Limb (tissue), 2 donors: ENCODE measurements around the gene ZNFX1.

Source experiments
- DNase-seq, 2 donors: peaks; one replicate each; pipeline ENCODE4 v3.0.0-alpha.2; 2016; ENCODE audit errors: extremely low spot score in 2 of 2

Gene ZNFX1

GRCh38 chr20:49293122-49293521, 15.3 kb upstream of the ZNFX1 start:
- DNase-seq = no peak

GRCh38 chr20:49292010-49292409, 14.2 kb upstream of the ZNFX1 start:
- DNase-seq = no peak

GRCh38 chr20:49291200-49291599, 13.3 kb upstream of the ZNFX1 start:
- DNase-seq = no peak

- DNase-seq = no peak
Measured at GRCh38 chr20:49290608-49291191, 12.8 kb upstream of the ZNFX1 start.

GRCh38 chr20:49288784-49289696, 11.2 kb upstream of the ZNFX1 start:
- DNase-seq = no peak

- DNase-seq = no peak
Measured at GRCh38 chr20:49288250-49288751, 10.4 kb upstream of the ZNFX1 start.

GRCh38 chr20:49287555-49288249, 9.8 kb upstream of the ZNFX1 start:
- DNase-seq = no peak

GRCh38 chr20:49286689-49287551, 9.1 kb upstream of the ZNFX1 start:
- DNase-seq = no peak

GRCh38 chr20:49285813-49286494, 8.1 kb upstream of the ZNFX1 start:
- no peak for DNase-seq

- no peak for DNase-seq
Measured at GRCh38 chr20:49285233-49285668, 7.4 kb upstream of the ZNFX1 start.

GRCh38 chr20:49284818-49285217, 7.0 kb upstream of the ZNFX1 start:
- DNase-seq = no peak

- DNase-seq = no peak
Measured at GRCh38 chr20:49283703-49284625, 6.1 kb upstream of the ZNFX1 start.

GRCh38 chr20:49283176-49283702, 5.4 kb upstream of the ZNFX1 start:
- no peak for DNase-seq

GRCh38 chr20:49282584-49283171, 4.8 kb upstream of the ZNFX1 start:
- DNase-seq = no peak

- no peak for DNase-seq
Measured at GRCh38 chr20:49281913-49282467, 4.1 kb upstream of the ZNFX1 start.

GRCh38 chr20:49281059-49281912, 3.4 kb upstream of the ZNFX1 start:
- no peak for DNase-seq

GRCh38 chr20:49280463-49281058, 2.7 kb upstream of the ZNFX1 start:
- DNase-seq = no peak
